Lower lobe of right lung (tissue), 2 donors: Measurements from ENCODE around the gene PLEK. TPM values are rescaled to one million over a fixed set of nuclear protein-coding genes. Genes with fewer than 3 reads are reported as not detected.
A peak's percentile ranks its signal among the peaks of the same experiment; 100 is the strongest.

Experiments used
- ATAC-seq, 2 donors: fragments of 200-7000 bp; cut with Tn5 transposase; one replicate each; pipeline ENCODE4 v1.9.1; 2020 to 2022; ENCODE audit warnings: mild to moderate bottlenecking in 2 of 2, moderate library complexity in 2 of 2
- DNase-seq: peaks from one replicate; pipeline ENCODE4 v3.0.0-alpha.2; 2020
- H3K27ac ChIP-seq: fragments of 200-600 bp; one replicate; pipeline ENCODE4 v1.8.0; 2022
- H3K27me3 ChIP-seq: fragments of 200-600 bp; one replicate; pipeline ENCODE4 v1.8.0; 2022; ENCODE audit warnings: low read depth
- H3K36me3 ChIP-seq: fragments of 200-600 bp; one replicate; pipeline ENCODE4 v1.8.0; 2022; ENCODE audit warnings: mild to moderate bottlenecking
- H3K4me1 ChIP-seq: fragments of 200-600 bp; one replicate; pipeline ENCODE4 v1.8.0; 2022
- H3K4me3 ChIP-seq: fragments of 200-600 bp; one replicate; pipeline ENCODE4 v1.8.0; 2022; ENCODE audit warnings: mild to moderate bottlenecking
- H3K9me3 ChIP-seq: fragments of 200-600 bp; one replicate; pipeline ENCODE4 v1.8.0; 2022
- CTCF ChIP-seq: fragments of 200-600 bp; IDR thresholded peaks from one replicate; pipeline ENCODE4 v1.8.0; 2022; ENCODE audit warnings: antibody characterized with exemption, mild to moderate bottlenecking
- intact Hi-C: fragments of 100-400 bp; cut with DNase I; formaldehyde crosslinking; loops from one replicate; pipeline ENCODE4 v1.11.0; 2022
- total RNA-seq: library from RNA; stranded (reverse); fragmentation: NEBNext Ultra II Directional; extraction: Animal tissue kit (Norgen Biotek cat#: 25700); gene quantifications from one replicate; pipeline ENCODE4 v1.2.1, GENCODE V29; 2021
- donor health status: DM: no; HTN: yes; CAD: no; lungs with severe emphysema.

Gene PLEK
- total RNA-seq, 1 donor from 2014 or later: 42.1 TPM

- Histone ChIP-seq H3K27ac (no peak overlapping the region), H3K9me3 (no peaks in the 10 kb centered on the region), H3K4me1 (no peaks in the 10 kb centered on the region), H3K27me3 (peaks cover 8% of the 10 kb centered on the region), H3K36me3 (no peaks in the 10 kb centered on the region), H3K4me3 (no peak overlapping the region)
- no peak for TF ChIP-seq CTCF
- intact Hi-C loops: no loop called here
- ATAC-seq (no peak), DNase-seq (no peak)
These were observed 38.1 kb downstream of the PLEK start for GRCh38 chr2:68403199-68403644.

- Histone ChIP-seq H3K4me1 (no peaks in the 10 kb centered on the region), H3K4me3 (no peak overlapping the region), H3K36me3 (no peaks in the 10 kb centered on the region), H3K27me3 (peaks cover 8% of the 10 kb centered on the region), H3K27ac (no peak overlapping the region), H3K9me3 (no peaks in the 10 kb centered on the region)
- no peak for TF ChIP-seq CTCF
- DNase-seq (no peak), ATAC-seq (no peak)
- intact Hi-C loops: no loop called here
These were observed 39.1 kb downstream of the PLEK start for GRCh38 chr2:68404164-68404563.

- DNase-seq (no peak), ATAC-seq (no peak)
- Histone ChIP-seq H3K27ac (no peak overlapping the region), H3K9me3 (no peaks in the 10 kb centered on the region), H3K27me3 (peaks cover 8% of the 10 kb centered on the region), H3K4me1 (no peaks in the 10 kb centered on the region), H3K36me3 (no peaks in the 10 kb centered on the region), H3K4me3 (no peak overlapping the region)
- intact Hi-C loops: no loop called here
- no peak for TF ChIP-seq CTCF
These were observed 40.1 kb downstream of the PLEK start for GRCh38 chr2:68404893-68405799.

GRCh38 chr2:68411397-68412126 lies 46.5 kb downstream of the PLEK start:
- ATAC-seq: no peak
- H3K9me3 ChIP-seq: no peaks in the 10 kb centered on the region
- peaks cover 13% of the 10 kb centered on the region for H3K4me1 ChIP-seq
- no peak overlapping the region for H3K27ac ChIP-seq
- intact Hi-C loops: no loop called here
- DNase-seq: no peak
- no peak for TF ChIP-seq CTCF
- H3K27me3 ChIP-seq: no peaks in the 10 kb centered on the region
- H3K36me3 ChIP-seq: no peaks in the 10 kb centered on the region
- H3K4me3 ChIP-seq: no peak overlapping the region

GRCh38 chr2:68412127-68412819 lies 47.2 kb downstream of the PLEK start:
- peak; percentile 41 to 70 for ATAC-seq

More at GRCh38 chr2:68412127-68412819, 47.2 kb downstream of the PLEK start:
- H3K4me3 ChIP-seq: no peak overlapping the region
- TF ChIP-seq CTCF: no peak
- no peak for DNase-seq
- no peaks in the 10 kb centered on the region for H3K9me3 ChIP-seq
- H3K27me3 ChIP-seq: no peaks in the 10 kb centered on the region
- no peak overlapping the region for H3K27ac ChIP-seq
- H3K36me3 ChIP-seq: no peaks in the 10 kb centered on the region
- intact Hi-C loops: no loop called here
- peaks cover 13% of the 10 kb centered on the region for H3K4me1 ChIP-seq
